Natural killer cell (primary cell): Measurements from ENCODE around the gene MB. TPM values are rescaled to one million over a fixed set of nuclear protein-coding genes. Genes with fewer than 3 reads are reported as not detected.
A peak's percentile ranks its signal among the peaks of the same experiment; 100 is the strongest.

ENCODE experiments used
- ATAC-seq, 3 donors: fragments of 150-1000 bp in 2 of 3; fragments of 200-7000 bp in 1 of 3; cut with Tn5 transposase; 1 replicate in 1 of 3; 2 replicates in 2 of 3; pipeline ENCODE4 v1.10.0; 2021; ENCODE audit warnings: mild to moderate bottlenecking in 2 of 3, moderate library complexity in 2 of 3
- DNase-seq, 2 donors: peaks; one replicate each; pipeline versions ENCODE4 v3.0.0 to v3.0.0-alpha.2; 2013 to 2021; ENCODE audit warnings: mixed read lengths in 1 of 2
- H3K27ac ChIP-seq: one replicate; pipeline ENCODE4 v1.5.1; 2013; ENCODE audit warnings: mild to moderate bottlenecking, low read length
- H3K27me3 ChIP-seq: one replicate; pipeline ENCODE4 v1.6.1; 2013; ENCODE audit warnings: low read length; ENCODE audit not compliant: control insufficient read depth, insufficient read depth
- H3K36me3 ChIP-seq: one replicate; pipeline ENCODE4 v1.6.1; 2013; ENCODE audit warnings: low read length; ENCODE audit not compliant: control insufficient read depth, insufficient read depth
- H3K4me1 ChIP-seq: one replicate; pipeline ENCODE4 v1.6.1; 2013; ENCODE audit warnings: low read length; ENCODE audit not compliant: control insufficient read depth, insufficient read depth
- H3K4me3 ChIP-seq: one replicate; pipeline ENCODE4 v1.5.1; 2013; ENCODE audit warnings: low read length
- H3K9me3 ChIP-seq: one replicate; pipeline ENCODE4 v1.6.1; 2013; ENCODE audit warnings: low read length; ENCODE audit not compliant: control insufficient read depth, insufficient read depth
- H3K27ac Mint-ChIP-seq, 2 donors: one replicate each; pipeline ENCODE4 v1.8.0; 2022; ENCODE audit warnings: mild to moderate bottlenecking in 2 of 2, mixed read lengths in 2 of 2, moderate library complexity in 1 of 2
- H3K27me3 Mint-ChIP-seq, 2 donors: one replicate each; pipeline ENCODE4 v1.8.0; 2022; ENCODE audit warnings: low read depth in 2 of 2, mixed read lengths in 2 of 2
- H3K36me3 Mint-ChIP-seq: one replicate; pipeline ENCODE4 v1.8.0; 2022; ENCODE audit warnings: mixed read lengths
- H3K4me1 Mint-ChIP-seq, 2 donors: one replicate each; pipeline ENCODE4 v1.8.0; 2022; ENCODE audit warnings: mixed read lengths in 2 of 2
- H3K4me3 Mint-ChIP-seq: one replicate; pipeline ENCODE4 v1.8.0; 2022; ENCODE audit warnings: mild to moderate bottlenecking, moderate library complexity, mixed read lengths
- H3K9me3 Mint-ChIP-seq, 2 donors: one replicate each; pipeline ENCODE4 v1.8.0; 2022; ENCODE audit warnings: mixed read lengths in 2 of 2
- WGBS: methylation state at CpG from one replicate; pipeline ENCODE4 v1.1.7; 2013; ENCODE audit warnings: missing lambda C conversion rate; ENCODE audit not compliant: insufficient coverage; 5-methylcytosine and 5-hydroxymethylcytosine counted together
- intact Hi-C: fragments of 100-400 bp; cut with micrococcal nuclease; formaldehyde crosslinking; loops from one replicate; pipeline ENCODE4 v1.14.2; 2022
- total RNA-seq, 4 donors: library from RNA; stranded (reverse); fragments of 120-200 nt in 1 of 4; gene quantifications; one replicate each; pipeline versions ENCODE4 v1.2.3 to v1.2.4, GENCODE V29; 2013 to 2022
- TF ChIP-seq, protein P1 (sequence below): fragments of 200-600 bp; IDR thresholded peaks from one replicate; pipeline ENCODE4 v1.8.0; 2022; ENCODE audit warnings: antibody characterized with exemption

MB gene
- total RNA-seq, 3 donors from 2014 or later (not counting 1 experiment from before 2014, with no cell fraction given) = not detected

DNA sequence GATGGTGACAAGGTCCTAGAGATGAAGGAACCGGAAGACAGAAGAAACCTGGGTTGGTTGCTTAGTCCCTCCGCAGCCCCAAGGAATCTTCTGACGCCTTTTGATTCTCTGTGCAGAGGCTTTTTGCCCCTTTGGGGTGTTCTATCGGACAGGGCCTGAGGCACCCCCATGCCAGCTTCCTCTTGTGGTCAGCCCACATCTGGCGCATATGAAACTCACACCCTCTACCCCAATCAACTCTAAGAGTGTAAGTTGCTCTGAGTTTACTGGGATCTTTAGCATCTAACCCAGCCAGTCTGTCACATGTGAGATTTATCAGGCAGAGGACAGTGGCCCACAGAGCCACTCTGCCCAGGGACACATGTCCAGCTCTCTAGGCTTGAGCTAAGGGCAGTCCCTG lies 59.1 kb downstream of the MB start:
- Histone ChIP-seq H3K27me3 (no peaks in the 10 kb centered on the region), H3K27ac (no peak overlapping the region), H3K4me3 (no peak overlapping the region), H3K9me3 (no peaks in the 10 kb centered on the region), H3K36me3 (no peaks in the 10 kb centered on the region), H3K4me1 (peaks cover 1% of the 10 kb centered on the region)
- intact Hi-C loops = no loop called here
- 42% methylated on average over 5 of the region's 5 CpGs for WGBS
- no peak overlapping the region for H3K4me3 Mint-ChIP-seq
- H3K27ac Mint-ChIP-seq = no peak overlapping the region
- DNase-seq = no peak
- H3K27me3 Mint-ChIP-seq = peaks cover 18 to 19% of the 10 kb centered on the region in 2 donors
- H3K9me3 Mint-ChIP-seq = no peaks in the 10 kb centered on the region
- no peaks in the 10 kb centered on the region for H3K36me3 Mint-ChIP-seq
- TF ChIP-seq, protein P1, sequence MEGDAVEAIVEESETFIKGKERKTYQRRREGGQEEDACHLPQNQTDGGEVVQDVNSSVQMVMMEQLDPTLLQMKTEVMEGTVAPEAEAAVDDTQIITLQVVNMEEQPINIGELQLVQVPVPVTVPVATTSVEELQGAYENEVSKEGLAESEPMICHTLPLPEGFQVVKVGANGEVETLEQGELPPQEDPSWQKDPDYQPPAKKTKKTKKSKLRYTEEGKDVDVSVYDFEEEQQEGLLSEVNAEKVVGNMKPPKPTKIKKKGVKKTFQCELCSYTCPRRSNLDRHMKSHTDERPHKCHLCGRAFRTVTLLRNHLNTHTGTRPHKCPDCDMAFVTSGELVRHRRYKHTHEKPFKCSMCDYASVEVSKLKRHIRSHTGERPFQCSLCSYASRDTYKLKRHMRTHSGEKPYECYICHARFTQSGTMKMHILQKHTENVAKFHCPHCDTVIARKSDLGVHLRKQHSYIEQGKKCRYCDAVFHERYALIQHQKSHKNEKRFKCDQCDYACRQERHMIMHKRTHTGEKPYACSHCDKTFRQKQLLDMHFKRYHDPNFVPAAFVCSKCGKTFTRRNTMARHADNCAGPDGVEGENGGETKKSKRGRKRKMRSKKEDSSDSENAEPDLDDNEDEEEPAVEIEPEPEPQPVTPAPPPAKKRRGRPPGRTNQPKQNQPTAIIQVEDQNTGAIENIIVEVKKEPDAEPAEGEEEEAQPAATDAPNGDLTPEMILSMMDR = no peak
- ATAC-seq = peak in 1 of 3 donors; percentile 33
- peaks cover 0 to 5% of the 10 kb centered on the region in 2 donors for H3K4me1 Mint-ChIP-seq

Other genes with a start within 250 kb of the MB start
- gene HMOX1, start 236.2 kb downstream of the MB start, total RNA-seq = 10 to 100 TPM in 2 of 3 donors, 1 to 10 TPM in 1; 7.5 to 61.6 (median 15.9) TPM
- 10 to 100 TPM; 59.3 to 73.8 (median 61.5) TPM for gene MCM5, start 217.2 kb downstream of the MB start, total RNA-seq
- gene RASD2, start 76.5 kb downstream of the MB start, total RNA-seq = under 1 TPM; 0.20 to 0.64 (median 0.20) TPM
- gene APOL6, start 31.1 kb upstream of the MB start, total RNA-seq = 100 to 1,000 TPM; 116 to 138 (median 122) TPM
- gene APOL5, start 100.5 kb upstream of the MB start, total RNA-seq = not detected